GM18873 (cell line): ENCODE results near the gene GIMAP7.
"Not testable (repeated sequence)": the region's sequence is repeated elsewhere in the genome, so short reads cannot be mapped to it uniquely, and the experiment has no call there.

ENCODE experiments used
- ATAC-seq: cut with Tn5 transposase; IDR thresholded peaks from one replicate; pipeline ENCODE4 v1.9.1; 2021; ENCODE audit warnings: mild to moderate bottlenecking, moderate library complexity, moderate number of reproducible peaks; ENCODE audit not compliant: unreplicated experiment, low FRiP score

The GIMAP7 gene

GRCh38 chr7:150514748-150515222 lies at the start of gene GIMAP7:
GIMAP7 (plus strand) TSS chr7:150514872; CDS start chr7:150519975, 5,103 bp downstream.
- ATAC-seq: no peak

- ATAC-seq: no peak
Observed at GRCh38 chr7:150464962-150465361, 49.7 kb upstream of the GIMAP7 start.

GRCh38 chr7:150465414-150465813 lies 49.3 kb upstream of the GIMAP7 start:
- ATAC-seq: no peak

GRCh38 chr7:150466477-150466876 lies 48.2 kb upstream of the GIMAP7 start:
- ATAC-seq: no peak

- ATAC-seq: no peak
Observed at GRCh38 chr7:150468241-150468640, 46.4 kb upstream of the GIMAP7 start.

- ATAC-seq: no peak
Observed at GRCh38 chr7:150471886-150472285, 42.8 kb upstream of the GIMAP7 start.

- ATAC-seq: no peak
Observed at GRCh38 chr7:150473902-150474301, 40.8 kb upstream of the GIMAP7 start.

GRCh38 chr7:150476285-150476684 lies 38.4 kb upstream of the GIMAP7 start:
- ATAC-seq: no peak

- no peak for ATAC-seq
Observed at GRCh38 chr7:150476819-150477631, 37.6 kb upstream of the GIMAP7 start.

- ATAC-seq: no peak
Observed at GRCh38 chr7:150479023-150479716, 35.5 kb upstream of the GIMAP7 start.

- ATAC-seq: no peak
Observed at GRCh38 chr7:150481186-150481920, 33.3 kb upstream of the GIMAP7 start.

GRCh38 chr7:150481922-150482321 lies 32.8 kb upstream of the GIMAP7 start:
- no peak for ATAC-seq

GRCh38 chr7:150483514-150483913 lies 31.2 kb upstream of the GIMAP7 start:
- not testable (repeated sequence) for ATAC-seq

- ATAC-seq: not testable (repeated sequence)
Observed at GRCh38 chr7:150484071-150484470, 30.6 kb upstream of the GIMAP7 start.

- no peak for ATAC-seq
Observed at GRCh38 chr7:150487625-150488024, 27.0 kb upstream of the GIMAP7 start.

- no peak for ATAC-seq
Observed at GRCh38 chr7:150489782-150490181, 24.9 kb upstream of the GIMAP7 start.

GRCh38 chr7:150493442-150493841 lies 21.2 kb upstream of the GIMAP7 start:
- not testable (repeated sequence) for ATAC-seq

- ATAC-seq: no peak
Observed at GRCh38 chr7:150502519-150502918, 12.2 kb upstream of the GIMAP7 start.

GRCh38 chr7:150503155-150503554 lies 11.5 kb upstream of the GIMAP7 start:
- ATAC-seq: no peak

GRCh38 chr7:150503581-150503980 lies 11.1 kb upstream of the GIMAP7 start:
- no peak for ATAC-seq
